Upper lobe of right lung (tissue), 1 donor: ENCODE measurements around the gene SHLD1. TPM values are rescaled to one million over a fixed set of nuclear protein-coding genes. Genes with fewer than 3 reads are reported as not detected.

Source experiments
- ATAC-seq: fragments of 200-7000 bp; cut with Tn5 transposase; one replicate; pipeline ENCODE4 v1.9.1; 2020; ENCODE audit warnings: mild to moderate bottlenecking, moderate library complexity
- DNase-seq: peaks from one replicate; pipeline ENCODE4 v3.0.0-alpha.2; 2020
- H3K27ac ChIP-seq: fragments of 200-600 bp; one replicate; pipeline ENCODE4 v1.8.0; 2022
- H3K27me3 ChIP-seq: fragments of 200-600 bp; one replicate; pipeline ENCODE4 v1.8.0; 2022; ENCODE audit warnings: mild to moderate bottlenecking
- H3K36me3 ChIP-seq: fragments of 200-600 bp; one replicate; pipeline ENCODE4 v1.8.0; 2022
- H3K4me1 ChIP-seq: fragments of 200-600 bp; one replicate; pipeline ENCODE4 v1.8.0; 2022
- H3K4me3 ChIP-seq: fragments of 200-600 bp; one replicate; pipeline ENCODE4 v1.8.0; 2022; ENCODE audit warnings: mild to moderate bottlenecking
- H3K9me3 ChIP-seq: fragments of 200-600 bp; one replicate; pipeline ENCODE4 v1.8.0; 2022
- CTCF ChIP-seq: fragments of 200-600 bp; IDR thresholded peaks from one replicate; pipeline ENCODE4 v1.8.0; 2022; ENCODE audit warnings: antibody characterized with exemption
- intact Hi-C: fragments of 100-400 bp; cut with DNase I; formaldehyde crosslinking; loops from one replicate; pipeline ENCODE4 v1.11.0; 2022
- total RNA-seq: library from RNA; stranded (reverse); fragmentation: NEBNext Ultra II Directional; extraction: Animal tissue kit (Norgen Biotek cat#: 25700); gene quantifications from one replicate; pipeline ENCODE4 v1.2.1, GENCODE V29; 2021
- donor health status: DM: no; HTN: yes; CAD: no; lungs with severe emphysema.

The SHLD1 gene
- total RNA-seq, 1 donor from 2014 or later = 5.8 TPM

GRCh38 chr20:5770231-5770986, 20.2 kb downstream of the SHLD1 start:
- Histone ChIP-seq H3K36me3 (peaks cover 17% of the 10 kb centered on the region), H3K27ac (no peak overlapping the region), H3K9me3 (no peaks in the 10 kb centered on the region), H3K4me3 (no peak overlapping the region), H3K4me1 (no peaks in the 10 kb centered on the region), H3K27me3 (no peaks in the 10 kb centered on the region)
- peak; percentile 62 for ATAC-seq
- no peak for DNase-seq
- no peak for TF ChIP-seq CTCF
- intact Hi-C loops = no loop called here

- Histone ChIP-seq H3K36me3 (peaks cover 17% of the 10 kb centered on the region), H3K4me3 (no peak overlapping the region), H3K27me3 (no peaks in the 10 kb centered on the region), H3K9me3 (no peaks in the 10 kb centered on the region), H3K4me1 (no peaks in the 10 kb centered on the region), H3K27ac (no peak overlapping the region)
- no peak for TF ChIP-seq CTCF
- intact Hi-C loops = no loop called here
- ATAC-seq (no peak), DNase-seq (no peak)
These were observed 20.8 kb downstream of the SHLD1 start for GRCh38 chr20:5770987-5771318.

GRCh38 chr20:5772704-5773103, 22.5 kb downstream of the SHLD1 start:
- DNase-seq (no peak), ATAC-seq (no peak)
- Histone ChIP-seq H3K36me3 (peaks cover 17% of the 10 kb centered on the region), H3K4me1 (no peaks in the 10 kb centered on the region), H3K4me3 (no peak overlapping the region), H3K27ac (no peak overlapping the region), H3K9me3 (no peaks in the 10 kb centered on the region), H3K27me3 (no peaks in the 10 kb centered on the region)
- intact Hi-C loops = no loop called here
- TF ChIP-seq CTCF = no peak

- ATAC-seq = no peak
- no peak for DNase-seq
- no peaks in the 10 kb centered on the region for H3K4me1 ChIP-seq
- no peak overlapping the region for H3K27ac ChIP-seq
- no peaks in the 10 kb centered on the region for H3K27me3 ChIP-seq
- no peak overlapping the region for H3K4me3 ChIP-seq
- peaks cover 17% of the 10 kb centered on the region for H3K36me3 ChIP-seq
- intact Hi-C loops = no loop called here
- no peak for TF ChIP-seq CTCF
- H3K9me3 ChIP-seq = no peaks in the 10 kb centered on the region
These were observed 23.4 kb downstream of the SHLD1 start for GRCh38 chr20:5773589-5773988.

GRCh38 chr20:5776077-5776476, 25.9 kb downstream of the SHLD1 start:
- TF ChIP-seq CTCF = no peak
- no peak overlapping the region for H3K4me3 ChIP-seq
- no peaks in the 10 kb centered on the region for H3K4me1 ChIP-seq
- ATAC-seq = no peak
- H3K9me3 ChIP-seq = no peaks in the 10 kb centered on the region
- H3K27ac ChIP-seq = no peak overlapping the region
- peaks cover 17% of the 10 kb centered on the region for H3K36me3 ChIP-seq
- intact Hi-C loops = no loop called here
- DNase-seq = no peak
- no peaks in the 10 kb centered on the region for H3K27me3 ChIP-seq
